ENCODE results near the gene NOTUM.

Gene NOTUM

DNA sequence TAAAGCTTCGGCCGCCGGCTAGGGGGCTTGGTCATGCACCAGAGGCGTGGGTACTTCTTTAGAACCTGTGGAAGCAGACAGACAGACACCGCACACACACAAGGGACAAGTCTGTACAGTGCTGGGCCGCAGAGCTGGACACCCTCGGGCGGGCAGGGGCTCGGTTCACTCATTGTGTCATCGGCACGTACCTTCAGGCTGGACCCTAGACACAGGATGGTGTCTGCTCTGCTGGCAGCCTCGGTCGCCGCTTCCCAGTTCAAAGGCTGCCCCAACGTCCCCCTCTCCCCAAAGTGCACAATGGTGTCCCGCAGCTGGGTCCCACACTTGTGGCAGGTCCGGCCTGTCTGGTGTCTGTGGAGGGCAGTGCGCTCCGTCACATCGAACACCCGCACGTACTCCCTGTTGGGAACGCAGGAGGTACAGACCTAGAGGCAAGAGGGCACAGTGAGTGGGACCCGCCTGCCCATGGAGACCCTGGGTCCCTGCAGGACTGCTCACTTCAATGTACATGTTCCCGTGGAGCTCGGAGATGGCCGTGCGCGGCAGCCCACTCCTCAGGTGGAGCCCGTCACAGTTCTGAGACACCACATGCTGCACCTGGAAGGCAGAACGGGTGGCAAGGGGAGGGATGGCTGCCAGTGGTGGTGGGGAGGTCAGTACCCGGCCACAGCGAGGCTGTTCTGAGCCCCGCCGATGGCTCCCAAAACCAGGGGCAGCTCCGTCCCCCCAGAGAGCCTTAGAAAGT lies 46.7 kb downstream of the NOTUM start:
- Histone ChIP-seq H3K27me3 (ENCODE audit: control insufficient read depth in 5 of 5, insufficient read depth in 4 of 5, low read length in 5 of 5) (no peaks in the 10 kb centered on the region), H3K4me1 (ENCODE audit: control insufficient read depth in 5 of 5, insufficient read depth in 5 of 5, low read length in 5 of 5) (peaks cover 7 to 46% (median 35%) of the 10 kb centered on the region in 5 donors), H3K36me3 (ENCODE audit: control insufficient read depth in 5 of 5, insufficient read depth in 5 of 5, low read length in 5 of 5) (peaks cover 0 to 46% (median 37%) of the 10 kb centered on the region in 5 donors), H3K4me3 (ENCODE audit: low read depth in 1 of 5, low read length in 5 of 5) (no peak overlapping the region), H3K27ac (ENCODE audit: low read depth, low read length) (no peak overlapping the region), H3K9ac (ENCODE audit: low read length in 5 of 5) (no peak overlapping the region), H3K9me3 (ENCODE audit: control insufficient read depth in 5 of 5, low read length in 5 of 5) (no peaks in the 10 kb centered on the region)

GRCh38 chr17:81913394-81914102 lies 47.4 kb downstream of the NOTUM start:
- H3K9me3 ChIP-seq (ENCODE audit: control insufficient read depth in 5 of 5, low read length in 5 of 5), result no peaks in the 10 kb centered on the region
- H3K27me3 ChIP-seq (ENCODE audit: control insufficient read depth in 5 of 5, insufficient read depth in 4 of 5, low read length in 5 of 5), result no peaks in the 10 kb centered on the region
- no peak overlapping the region for H3K4me3 ChIP-seq (ENCODE audit: low read depth in 1 of 5, low read length in 5 of 5)
- H3K9ac ChIP-seq (ENCODE audit: low read length in 5 of 5), result no peak overlapping the region
- H3K4me1 ChIP-seq (ENCODE audit: control insufficient read depth in 5 of 5, insufficient read depth in 5 of 5, low read length in 5 of 5), result peaks cover 7 to 43% (median 29%) of the 10 kb centered on the region in 5 donors
- no peak overlapping the region for H3K27ac ChIP-seq (ENCODE audit: low read depth, low read length)
- H3K36me3 ChIP-seq (ENCODE audit: control insufficient read depth in 5 of 5, insufficient read depth in 5 of 5, low read length in 5 of 5), result peaks cover 0 to 45% (median 37%) of the 10 kb centered on the region in 5 donors

GRCh38 chr17:81912441-81913309 lies 48.3 kb downstream of the NOTUM start:
- Histone ChIP-seq H3K4me3 (ENCODE audit: low read depth in 1 of 5, low read length in 5 of 5) (no peak overlapping the region), H3K36me3 (ENCODE audit: control insufficient read depth in 5 of 5, insufficient read depth in 5 of 5, low read length in 5 of 5) (peaks cover 0 to 54% (median 42%) of the 10 kb centered on the region in 5 donors), H3K9ac (ENCODE audit: low read length in 5 of 5) (no peak overlapping the region), H3K27me3 (ENCODE audit: control insufficient read depth in 5 of 5, insufficient read depth in 4 of 5, low read length in 5 of 5) (no peaks in the 10 kb centered on the region), H3K4me1 (ENCODE audit: control insufficient read depth in 5 of 5, insufficient read depth in 5 of 5, low read length in 5 of 5) (peaks cover 7 to 38% (median 24%) of the 10 kb centered on the region in 5 donors), H3K27ac (ENCODE audit: low read depth, low read length) (no peak overlapping the region), H3K9me3 (ENCODE audit: control insufficient read depth in 5 of 5, low read length in 5 of 5) (no peaks in the 10 kb centered on the region)

DNA sequence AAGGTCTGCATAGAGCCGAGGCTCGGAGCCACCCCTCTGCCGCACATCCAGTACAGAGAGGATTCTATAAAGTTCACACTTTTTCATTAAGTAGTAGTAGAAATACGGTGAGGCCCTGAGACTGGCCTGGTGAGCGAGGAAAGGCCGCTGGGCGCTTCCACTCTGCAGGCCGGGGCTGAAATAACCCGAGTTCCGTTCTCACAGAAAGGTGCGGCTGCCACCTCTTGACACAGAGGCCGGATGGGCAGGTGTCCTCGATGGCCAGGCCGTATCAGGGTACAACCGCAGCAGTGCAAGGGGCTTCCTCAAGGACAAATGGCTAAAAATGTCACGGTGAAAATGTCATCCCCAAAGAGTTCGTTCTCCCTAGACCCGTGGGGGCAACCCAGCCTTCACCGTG lies 49.0 kb downstream of the NOTUM start:
- H3K27ac ChIP-seq (ENCODE audit: low read depth, low read length), result no peak overlapping the region
- H3K4me1 ChIP-seq (ENCODE audit: control insufficient read depth in 5 of 5, insufficient read depth in 5 of 5, low read length in 5 of 5), result peaks cover 3 to 32% (median 18%) of the 10 kb centered on the region in 5 donors
- H3K36me3 ChIP-seq (ENCODE audit: control insufficient read depth in 5 of 5, insufficient read depth in 5 of 5, low read length in 5 of 5), result peaks cover 0 to 59% (median 48%) of the 10 kb centered on the region in 5 donors

GRCh38 chr17:81911277-81911961 lies 49.6 kb downstream of the NOTUM start, which contains the start of gene PCYT2:
Gene PCYT2, minus strand, starts transcription at chr17:81911399. Its CDS starts 44 bp downstream, at chr17:81911355.
- Histone ChIP-seq H3K27me3 (ENCODE audit: control insufficient read depth in 5 of 5, insufficient read depth in 4 of 5, low read length in 5 of 5) (no peaks in the 10 kb centered on the region), H3K36me3 (ENCODE audit: control insufficient read depth in 5 of 5, insufficient read depth in 5 of 5, low read length in 5 of 5) (peaks cover 0 to 65% (median 53%) of the 10 kb centered on the region in 5 donors), H3K9ac (ENCODE audit: low read length in 5 of 5) (peak within 1 kb of the TSS; percentile 26 to 81 (median 67)), H3K27ac (ENCODE audit: low read depth, low read length) (no peak within 1 kb of the TSS), H3K9me3 (ENCODE audit: control insufficient read depth in 5 of 5, low read length in 5 of 5) (no peaks in the 10 kb centered on the region), H3K4me1 (ENCODE audit: control insufficient read depth in 5 of 5, insufficient read depth in 5 of 5, low read length in 5 of 5) (peaks cover 2 to 26% (median 14%) of the 10 kb centered on the region in 5 donors), H3K4me3 (ENCODE audit: low read depth in 1 of 5, low read length in 5 of 5) (peak within 1 kb of the TSS; percentile 61 to 83 (median 76))

More for the DNA sequence above, 49.0 kb downstream of the NOTUM start:
- Histone ChIP-seq H3K27me3 (ENCODE audit: control insufficient read depth in 5 of 5, insufficient read depth in 4 of 5, low read length in 5 of 5) (no peaks in the 10 kb centered on the region), H3K9me3 (ENCODE audit: control insufficient read depth in 5 of 5, low read length in 5 of 5) (no peaks in the 10 kb centered on the region), H3K9ac (ENCODE audit: low read length in 5 of 5) (no peak overlapping the region), H3K4me3 (ENCODE audit: low read depth in 1 of 5, low read length in 5 of 5) (peak overlapping the region in 1 of 5 donors; percentile 22)

DNA sequence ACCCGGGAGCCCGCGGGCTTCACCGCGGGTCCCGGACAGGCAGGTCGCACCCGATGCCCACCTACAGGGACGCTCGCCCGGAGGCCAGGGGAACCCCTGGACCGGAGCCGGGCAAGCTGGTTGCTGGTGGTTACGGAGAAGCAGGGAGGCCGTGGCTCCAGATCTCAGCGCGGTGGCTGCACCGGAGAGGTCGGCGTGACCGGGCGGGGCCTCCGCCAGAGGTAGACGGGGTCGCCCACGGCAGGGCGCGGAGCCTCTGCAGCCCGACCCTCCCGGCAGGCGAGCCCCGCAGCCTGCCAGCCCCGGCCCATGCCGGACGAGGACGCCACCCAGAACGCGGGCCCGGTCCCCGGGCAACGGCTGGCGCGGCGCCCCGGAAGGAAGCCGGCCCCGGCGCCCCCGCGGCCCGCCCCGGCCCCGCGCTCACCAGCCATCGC lies 50.1 kb downstream of the NOTUM start:
- Histone ChIP-seq H3K36me3 (ENCODE audit: control insufficient read depth in 5 of 5, insufficient read depth in 5 of 5, low read length in 5 of 5) (peaks cover 0 to 70% (median 55%) of the 10 kb centered on the region in 5 donors), H3K4me1 (ENCODE audit: control insufficient read depth in 5 of 5, insufficient read depth in 5 of 5, low read length in 5 of 5) (peaks cover 2 to 22% (median 14%) of the 10 kb centered on the region in 5 donors), H3K27me3 (ENCODE audit: control insufficient read depth in 5 of 5, insufficient read depth in 4 of 5, low read length in 5 of 5) (no peaks in the 10 kb centered on the region), H3K9ac (ENCODE audit: low read length in 5 of 5) (peak overlapping the region in 4 of 5 donors; percentile 52 to 81 (median 68)), H3K27ac (ENCODE audit: low read depth, low read length) (no peak overlapping the region), H3K9me3 (ENCODE audit: control insufficient read depth in 5 of 5, low read length in 5 of 5) (no peaks in the 10 kb centered on the region), H3K4me3 (ENCODE audit: low read depth in 1 of 5, low read length in 5 of 5) (peak overlapping the region; percentile 61 to 83 (median 76))

GRCh38 chr17:81909966-81910839 lies 50.8 kb downstream of the NOTUM start:
- Histone ChIP-seq H3K4me3 (ENCODE audit: low read depth in 1 of 5, low read length in 5 of 5) (peak overlapping the region; percentile 61 to 83 (median 76)), H3K27ac (ENCODE audit: low read depth, low read length) (no peak overlapping the region), H3K9me3 (ENCODE audit: control insufficient read depth in 5 of 5, low read length in 5 of 5) (no peaks in the 10 kb centered on the region), H3K9ac (ENCODE audit: low read length in 5 of 5) (peak overlapping the region; percentile 26 to 81 (median 67)), H3K27me3 (ENCODE audit: control insufficient read depth in 5 of 5, insufficient read depth in 4 of 5, low read length in 5 of 5) (no peaks in the 10 kb centered on the region), H3K4me1 (ENCODE audit: control insufficient read depth in 5 of 5, insufficient read depth in 5 of 5, low read length in 5 of 5) (peaks cover 2 to 22% (median 14%) of the 10 kb centered on the region in 5 donors), H3K36me3 (ENCODE audit: control insufficient read depth in 5 of 5, insufficient read depth in 5 of 5, low read length in 5 of 5) (peaks cover 0 to 70% (median 49%) of the 10 kb centered on the region in 5 donors)

DNA sequence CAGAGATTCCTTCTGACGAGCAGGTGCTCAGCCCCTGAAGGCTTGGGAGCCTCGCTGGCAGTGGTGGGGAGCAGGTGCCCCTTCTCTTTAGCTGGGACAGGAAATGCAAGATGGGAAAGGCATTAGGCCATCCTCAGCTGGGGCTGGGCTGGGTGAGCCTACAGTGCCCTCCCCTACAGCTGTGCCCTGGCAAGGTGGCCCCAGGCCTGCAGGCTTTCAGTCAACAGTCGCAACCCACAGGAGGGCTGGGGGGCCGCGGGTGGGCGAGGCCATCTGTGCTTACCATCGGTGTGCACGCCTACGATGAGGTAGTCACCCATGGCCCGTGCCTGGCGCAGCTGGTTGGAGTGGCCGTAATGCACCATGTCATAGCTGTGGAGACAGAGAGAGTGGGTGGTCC lies 51.8 kb downstream of the NOTUM start:
- Histone ChIP-seq H3K36me3 (ENCODE audit: control insufficient read depth in 5 of 5, insufficient read depth in 5 of 5, low read length in 5 of 5) (peaks cover 0 to 70% (median 48%) of the 10 kb centered on the region in 5 donors), H3K9me3 (ENCODE audit: control insufficient read depth in 5 of 5, low read length in 5 of 5) (no peaks in the 10 kb centered on the region), H3K4me3 (ENCODE audit: low read depth in 1 of 5, low read length in 5 of 5) (no peak overlapping the region), H3K9ac (ENCODE audit: low read length in 5 of 5) (no peak overlapping the region), H3K27me3 (ENCODE audit: control insufficient read depth in 5 of 5, insufficient read depth in 4 of 5, low read length in 5 of 5) (no peaks in the 10 kb centered on the region), H3K27ac (ENCODE audit: low read depth, low read length) (no peak overlapping the region), H3K4me1 (ENCODE audit: control insufficient read depth in 5 of 5, insufficient read depth in 5 of 5, low read length in 5 of 5) (peaks cover 2 to 22% (median 14%) of the 10 kb centered on the region in 5 donors)

All from subcutaneous abdominal adipose tissue (tissue), 5 donors.